ENCODE data around the gene NFU1.

- TF ChIP-seq POLR2AphosphoS5 (IDR thresholded peaks at IDR 0.05) (no peak), CTCF (IDR thresholded peaks at IDR 0.05) (no peak), EP300 (IDR thresholded peaks at IDR 0.05) (no peak)
Observed at GRCh38 chr2:69382547-69382946, 54.7 kb downstream of the NFU1 start.
